ENCODE measurements around the gene GABBR1.

The GABBR1 gene

GRCh38 chr6:29653452-29654038 is 20.6 kb upstream of the GABBR1 start:
- DNase-seq (ENCODE audit: low spot score): no peak

GRCh38 chr6:29652198-29652584 is 19.2 kb upstream of the GABBR1 start:
- no peak for DNase-seq (ENCODE audit: low spot score)

GRCh38 chr6:29651413-29652197 is 18.6 kb upstream of the GABBR1 start:
- no peak for DNase-seq (ENCODE audit: low spot score)

- DNase-seq (ENCODE audit: low spot score): peak; percentile 95
These were observed 17.0 kb upstream of the GABBR1 start for GRCh38 chr6:29649701-29650673.

GRCh38 chr6:29647927-29648642 is 15.1 kb upstream of the GABBR1 start:
- DNase-seq (ENCODE audit: low spot score): no peak

- DNase-seq (ENCODE audit: low spot score): no peak
These were observed 8.6 kb upstream of the GABBR1 start for GRCh38 chr6:29641430-29642148.

- DNase-seq (ENCODE audit: low spot score): no peak
These were observed 4.3 kb upstream of the GABBR1 start for GRCh38 chr6:29637247-29637646.

GRCh38 chr6:29633534-29633905 is 537 bp upstream of the GABBR1 start:
- DNase-seq (ENCODE audit: low spot score): no peak

GRCh38 chr6:29631860-29632731 is 887 bp downstream of the GABBR1 start:
- DNase-seq (ENCODE audit: low spot score): peak; percentile 79

GRCh38 chr6:29631209-29631810 is 1.7 kb downstream of the GABBR1 start:
- DNase-seq (ENCODE audit: low spot score): no peak

GRCh38 chr6:29630315-29630714 is 2.7 kb downstream of the GABBR1 start:
- DNase-seq (ENCODE audit: low spot score): no peak

- no peak for DNase-seq (ENCODE audit: low spot score)
These were observed 3.4 kb downstream of the GABBR1 start for GRCh38 chr6:29629571-29629970.

- peak; percentile 80 for DNase-seq (ENCODE audit: low spot score)
These were observed 4.3 kb downstream of the GABBR1 start for GRCh38 chr6:29628419-29629281.

- DNase-seq (ENCODE audit: low spot score): peak; percentile 89
These were observed 5.1 kb downstream of the GABBR1 start for GRCh38 chr6:29627755-29628418.

- peak; percentile 69 for DNase-seq (ENCODE audit: low spot score)
These were observed 5.8 kb downstream of the GABBR1 start for GRCh38 chr6:29626948-29627754.

GRCh38 chr6:29625337-29625930 is 7.5 kb downstream of the GABBR1 start:
- no peak for DNase-seq (ENCODE audit: low spot score)

- no peak for DNase-seq (ENCODE audit: low spot score)
These were observed 8.4 kb downstream of the GABBR1 start for GRCh38 chr6:29624520-29624961.
